ES-I3 (cell line): ENCODE measurements around the gene OR8B2.

ENCODE experiments used
- H3K36me3 ChIP-seq: 2 replicates; pipeline ENCODE4 v1.6.1; 2013; ENCODE audit warnings: mild to moderate bottlenecking, low read length, control low read depth, moderate library complexity; ENCODE audit not compliant: insufficient read depth
- H3K4me1 ChIP-seq: 2 replicates; pipeline ENCODE4 v1.6.1; 2013; ENCODE audit warnings: mild to moderate bottlenecking, control low read depth, low read length; ENCODE audit not compliant: insufficient read depth
- H3K9ac ChIP-seq: 2 replicates; pipeline ENCODE4 v1.6.1; 2013; ENCODE audit warnings: low read depth, mild to moderate bottlenecking, low read length, moderate library complexity
- H3K9me3 ChIP-seq: 2 replicates; pipeline ENCODE4 v1.6.1; 2013; ENCODE audit warnings: mild to moderate bottlenecking, low read length, moderate library complexity; ENCODE audit not compliant: control insufficient read depth, insufficient read depth

The OR8B2 gene

DNA sequence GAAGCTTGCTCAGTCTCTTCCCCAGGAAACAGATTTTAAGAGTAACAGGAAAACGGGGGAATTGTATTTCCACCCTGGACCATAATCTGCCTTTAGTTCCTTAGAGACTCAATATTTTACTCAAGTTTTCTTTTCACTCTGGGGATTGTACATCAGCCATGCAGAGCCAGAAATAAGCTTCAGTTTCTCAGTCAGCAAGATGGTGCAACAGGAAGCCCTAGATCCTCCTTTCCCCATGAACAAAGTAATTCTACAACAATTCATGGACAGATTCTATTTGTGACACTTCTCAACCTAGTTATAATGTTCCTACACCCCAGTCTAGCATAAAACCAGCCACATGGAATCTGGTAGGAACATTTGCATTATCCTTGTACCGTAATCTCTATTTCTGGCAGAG, 24.7 kb downstream of the OR8B2 start:
- H3K9me3 ChIP-seq = no peaks in the 10 kb centered on the region

DNA sequence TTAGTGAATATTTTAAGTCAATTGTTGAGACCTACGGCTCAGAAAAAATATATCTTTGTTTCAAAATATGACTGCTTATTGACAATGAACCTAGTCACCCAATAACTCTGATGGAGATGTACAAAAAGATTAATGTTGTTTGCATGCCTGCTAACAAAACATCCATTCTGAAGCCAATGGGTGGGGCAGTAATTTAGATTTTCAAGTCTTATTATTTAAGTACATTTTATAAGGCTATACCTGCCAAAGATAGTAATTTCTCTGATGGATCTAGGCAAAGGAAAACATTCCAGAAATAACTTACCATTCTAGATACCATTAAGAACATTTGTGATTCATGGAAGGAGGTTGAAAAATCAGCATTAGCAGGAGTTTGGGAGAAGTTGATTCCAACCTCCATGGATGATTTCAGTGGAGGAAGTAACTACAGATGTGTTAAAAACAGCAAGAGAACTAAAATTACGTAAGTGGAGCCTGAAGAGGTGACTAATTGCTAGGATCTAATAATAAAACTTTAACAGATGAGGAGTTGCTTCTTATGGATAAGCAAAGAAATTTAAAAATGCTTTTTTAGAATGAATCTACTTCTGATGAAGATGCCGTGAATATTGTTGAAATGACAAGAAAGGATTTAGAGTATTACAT, 37.9 kb downstream of the OR8B2 start:
- H3K9me3 ChIP-seq = no peaks in the 10 kb centered on the region
- H3K4me1 ChIP-seq = no peaks in the 10 kb centered on the region
- H3K36me3 ChIP-seq = no peaks in the 10 kb centered on the region
- H3K9ac ChIP-seq = no peak overlapping the region

More for the DNA sequence above, 24.7 kb downstream of the OR8B2 start:
- no peak overlapping the region for H3K9ac ChIP-seq
- H3K4me1 ChIP-seq = no peaks in the 10 kb centered on the region
- H3K36me3 ChIP-seq = no peaks in the 10 kb centered on the region

GRCh38 chr11:124344346-124344745, 40.0 kb downstream of the OR8B2 start:
- Histone ChIP-seq H3K4me1 (no peaks in the 10 kb centered on the region), H3K9ac (no peak overlapping the region), H3K36me3 (no peaks in the 10 kb centered on the region), H3K9me3 (no peaks in the 10 kb centered on the region)

- Histone ChIP-seq H3K9me3 (no peaks in the 10 kb centered on the region), H3K9ac (no peak overlapping the region), H3K4me1 (no peaks in the 10 kb centered on the region), H3K36me3 (no peaks in the 10 kb centered on the region)
Observed at GRCh38 chr11:124340142-124340447, 44.2 kb downstream of the OR8B2 start.

DNA sequence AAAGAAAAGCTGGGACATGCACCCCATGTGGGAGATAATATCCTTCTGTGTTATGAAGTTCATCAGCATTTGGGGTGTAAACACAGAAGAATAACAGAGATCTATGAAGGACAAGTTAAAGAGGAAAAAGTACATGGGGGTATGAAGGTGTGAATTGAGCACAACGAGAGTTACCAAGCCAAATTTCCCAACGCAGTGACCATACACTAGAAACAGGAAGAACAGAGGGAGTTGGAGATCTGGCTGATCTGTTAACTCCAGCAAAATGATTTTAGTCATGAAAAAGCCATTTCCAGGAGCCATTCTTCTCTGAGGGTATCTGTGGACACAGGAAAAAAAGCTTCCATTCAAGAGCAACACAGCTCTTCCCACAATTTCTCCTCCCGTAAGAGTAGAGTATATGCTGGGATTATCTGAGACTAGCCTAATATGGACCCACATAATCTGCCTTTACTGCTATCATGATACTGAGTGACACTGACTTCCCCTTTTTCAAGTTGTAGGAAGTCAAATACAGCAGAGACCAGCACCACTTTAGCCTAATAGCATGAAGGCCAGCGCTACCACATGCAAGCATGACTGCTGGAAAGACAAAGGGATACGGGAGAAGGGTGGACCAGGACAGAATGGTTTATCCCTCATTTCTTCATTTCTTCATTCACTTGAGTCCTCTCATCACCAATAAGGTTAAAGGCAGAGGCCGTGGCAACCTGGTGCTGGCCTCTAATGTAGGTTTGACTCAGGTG, 44.7 kb downstream of the OR8B2 start:
- H3K4me1 ChIP-seq = no peaks in the 10 kb centered on the region
- H3K9me3 ChIP-seq = no peaks in the 10 kb centered on the region

More for the DNA sequence above, 44.7 kb downstream of the OR8B2 start:
- H3K36me3 ChIP-seq = no peaks in the 10 kb centered on the region
- no peak overlapping the region for H3K9ac ChIP-seq
